Right lobe of liver (tissue), 4 donors: Measurements from ENCODE around the gene ACO2.

Source experiments
- CTCF ChIP-seq, 4 donors: fragments of 200-600 bp in 3 of 4; fragments of 450-650 bp in 1 of 4; IDR thresholded peaks; one replicate each; pipeline versions ENCODE4 v1.5.1 to v1.8.0; 2016 to 2022; ENCODE audit warnings: antibody characterized with exemption in 4 of 4, mild to moderate bottlenecking in 2 of 4
- POLR2A ChIP-seq: fragments of 450-650 bp; IDR thresholded peaks from one replicate; pipeline ENCODE4 v1.6.1; 2017; ENCODE audit warnings: antibody characterized with exemption, mild to moderate bottlenecking
- donor health status: DM: no; HTN: no; CAD: no.
- donor health status: DM: no; HTN: no; CAD: no.
- donor health status: DM: no; HTN: yes; CAD: no.

GRCh38 chr22:41523464-41524221, 54.7 kb downstream of the ACO2 start:
- TF ChIP-seq CTCF (IDR thresholded peaks at IDR 0.05) (no peak), POLR2A (no peak)
